Endodermal cell (in vitro differentiated cells): ENCODE measurements around the gene MBOAT2. TPM values are rescaled to one million over a fixed set of nuclear protein-coding genes. Genes with fewer than 3 reads are reported as not detected.
A peak's percentile ranks its signal among the peaks of the same experiment; 100 is the strongest.

Experiments used
- DNase-seq: peaks from one replicate; pipeline ENCODE4 v3.0.0-alpha.2; 2017
- H3K27ac ChIP-seq: 2 replicates; pipeline ENCODE4 v1.5.1; 2013; ENCODE audit warnings: mild to moderate bottlenecking, low read depth, low read length, moderate library complexity
- H3K27me3 ChIP-seq: 2 replicates; pipeline ENCODE4 v1.6.1; 2013; ENCODE audit warnings: mild to moderate bottlenecking, low read length, moderate library complexity; ENCODE audit not compliant: insufficient read depth, control insufficient read depth, poor library complexity, severe bottlenecking
- H3K36me3 ChIP-seq: 2 replicates; pipeline ENCODE4 v1.7.0; 2013; ENCODE audit warnings: mild to moderate bottlenecking, low read length, moderate library complexity; ENCODE audit not compliant: control insufficient read depth, insufficient read depth
- H3K4me1 ChIP-seq: one replicate; pipeline ENCODE4 v1.7.0; 2013; ENCODE audit warnings: low read length; ENCODE audit not compliant: control insufficient read depth, insufficient read depth
- H3K4me3 ChIP-seq: 2 replicates; pipeline ENCODE4 v1.5.1; 2013; ENCODE audit warnings: mild to moderate bottlenecking, low read length, moderate library complexity
- H3K9ac ChIP-seq: 2 replicates; pipeline ENCODE4 v1.6.1; 2013; ENCODE audit warnings: mild to moderate bottlenecking, low read length, moderate library complexity; ENCODE audit not compliant: poor library complexity, severe bottlenecking; ENCODE audit errors: extremely low read depth
- H3K9me3 ChIP-seq: 2 replicates; pipeline ENCODE4 v1.6.1; 2013; ENCODE audit warnings: mild to moderate bottlenecking, low read length, moderate library complexity; ENCODE audit not compliant: control insufficient read depth
- H3K27ac Mint-ChIP-seq: 2 replicates; pipeline ENCODE4 v1.8.0; 2020; ENCODE audit warnings: mixed read lengths
- H3K27me3 Mint-ChIP-seq: 2 replicates; pipeline ENCODE4 v1.8.0; 2021; ENCODE audit warnings: mild to moderate bottlenecking, mixed read lengths; ENCODE audit not compliant: insufficient read depth
- H3K36me3 Mint-ChIP-seq: 2 replicates; pipeline ENCODE4 v1.8.0; 2020; ENCODE audit warnings: low read depth, mixed read lengths
- H3K4me1 Mint-ChIP-seq: 2 replicates; pipeline ENCODE4 v1.8.0; 2020; ENCODE audit warnings: mixed read lengths
- H3K4me3 Mint-ChIP-seq: 2 replicates; pipeline ENCODE4 v1.8.0; 2020; ENCODE audit warnings: mild to moderate bottlenecking, moderate library complexity, mixed read lengths
- H3K9me3 Mint-ChIP-seq: 2 replicates; pipeline ENCODE4 v1.8.0; 2020; ENCODE audit warnings: mild to moderate bottlenecking, mixed read lengths
- WGBS, 2 experiments: methylation state at CpG; one replicate each; pipeline versions ENCODE4 v1.1.5 to v1.1.7; 2013; ENCODE audit warnings: missing lambda C conversion rate in 2 of 2, mixed read lengths in 1 of 2; ENCODE audit not compliant: insufficient coverage in 1 of 2, insufficient read length in 1 of 2; 5-methylcytosine and 5-hydroxymethylcytosine counted together
- total RNA-seq, 2 donors: library from RNA; stranded (reverse); fragmentation: NEBNext Ultra II Directional in 1 of 2; extraction: Animal tissue kit (Norgen Biotek cat#: 25700) in 1 of 2; gene quantifications; 2 replicates in 1 of 2; 3 replicates in 1 of 2; pipeline ENCODE4 v1.2.1, GENCODE V29; 2021
- TF ChIP-seq, protein P1 (sequence below): fragments of 200-600 bp; sonication (generic); conservative IDR thresholded peaks from 2 replicates; pipeline ENCODE4 v1.5.0; 2021; ENCODE audit warnings: antibody characterized with exemption, mild to moderate bottlenecking

The MBOAT2 gene
- total RNA-seq, 2 donors from 2014 or later: 45.3 to 51.0 TPM

GRCh38 chr2:8847400-8847799 lies 156.1 kb downstream of the MBOAT2 start:
- H3K4me3 Mint-ChIP-seq: no peak overlapping the region
- no peaks in the 10 kb centered on the region for H3K9me3 Mint-ChIP-seq
- H3K4me3 ChIP-seq: no peak overlapping the region
- DNase-seq: no peak
- H3K4me1 Mint-ChIP-seq: peaks cover 9% of the 10 kb centered on the region
- no peaks in the 10 kb centered on the region for H3K36me3 Mint-ChIP-seq
- no peak overlapping the region for H3K27ac ChIP-seq
- no peaks in the 10 kb centered on the region for H3K27me3 Mint-ChIP-seq
- H3K36me3 ChIP-seq: no peaks in the 10 kb centered on the region
- H3K9me3 ChIP-seq: no peaks in the 10 kb centered on the region
- H3K27ac Mint-ChIP-seq: no peak overlapping the region
- WGBS, 2 experiments: 93 to 94% methylated on average over 6 of the region's 6 CpGs
- no peak overlapping the region for H3K9ac ChIP-seq
- no peaks in the 10 kb centered on the region for H3K27me3 ChIP-seq
- no peaks in the 10 kb centered on the region for H3K4me1 ChIP-seq
- TF ChIP-seq, protein P1, sequence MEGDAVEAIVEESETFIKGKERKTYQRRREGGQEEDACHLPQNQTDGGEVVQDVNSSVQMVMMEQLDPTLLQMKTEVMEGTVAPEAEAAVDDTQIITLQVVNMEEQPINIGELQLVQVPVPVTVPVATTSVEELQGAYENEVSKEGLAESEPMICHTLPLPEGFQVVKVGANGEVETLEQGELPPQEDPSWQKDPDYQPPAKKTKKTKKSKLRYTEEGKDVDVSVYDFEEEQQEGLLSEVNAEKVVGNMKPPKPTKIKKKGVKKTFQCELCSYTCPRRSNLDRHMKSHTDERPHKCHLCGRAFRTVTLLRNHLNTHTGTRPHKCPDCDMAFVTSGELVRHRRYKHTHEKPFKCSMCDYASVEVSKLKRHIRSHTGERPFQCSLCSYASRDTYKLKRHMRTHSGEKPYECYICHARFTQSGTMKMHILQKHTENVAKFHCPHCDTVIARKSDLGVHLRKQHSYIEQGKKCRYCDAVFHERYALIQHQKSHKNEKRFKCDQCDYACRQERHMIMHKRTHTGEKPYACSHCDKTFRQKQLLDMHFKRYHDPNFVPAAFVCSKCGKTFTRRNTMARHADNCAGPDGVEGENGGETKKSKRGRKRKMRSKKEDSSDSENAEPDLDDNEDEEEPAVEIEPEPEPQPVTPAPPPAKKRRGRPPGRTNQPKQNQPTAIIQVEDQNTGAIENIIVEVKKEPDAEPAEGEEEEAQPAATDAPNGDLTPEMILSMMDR: no peak

- Histone ChIP-seq H3K4me1 (peaks cover 6% of the 10 kb centered on the region), H3K4me3 (no peak overlapping the region), H3K27me3 (no peaks in the 10 kb centered on the region), H3K27ac (no peak overlapping the region), H3K9ac (no peak overlapping the region), H3K36me3 (no peaks in the 10 kb centered on the region), H3K9me3 (no peaks in the 10 kb centered on the region)
- H3K27me3 Mint-ChIP-seq: peaks cover 2% of the 10 kb centered on the region
- no peaks in the 10 kb centered on the region for H3K36me3 Mint-ChIP-seq
- H3K27ac Mint-ChIP-seq: no peak overlapping the region
- H3K9me3 Mint-ChIP-seq: peaks cover 8% of the 10 kb centered on the region
- TF ChIP-seq, protein P1: no peak
- H3K4me1 Mint-ChIP-seq: peaks cover 27% of the 10 kb centered on the region
- WGBS, 2 experiments: 76 to 78% methylated on average over 4 of the region's 4 CpGs
- DNase-seq: peak; percentile 56
- H3K4me3 Mint-ChIP-seq: no peak overlapping the region
These were observed 161.6 kb downstream of the MBOAT2 start for GRCh38 chr2:8841932-8842331.

DNA sequence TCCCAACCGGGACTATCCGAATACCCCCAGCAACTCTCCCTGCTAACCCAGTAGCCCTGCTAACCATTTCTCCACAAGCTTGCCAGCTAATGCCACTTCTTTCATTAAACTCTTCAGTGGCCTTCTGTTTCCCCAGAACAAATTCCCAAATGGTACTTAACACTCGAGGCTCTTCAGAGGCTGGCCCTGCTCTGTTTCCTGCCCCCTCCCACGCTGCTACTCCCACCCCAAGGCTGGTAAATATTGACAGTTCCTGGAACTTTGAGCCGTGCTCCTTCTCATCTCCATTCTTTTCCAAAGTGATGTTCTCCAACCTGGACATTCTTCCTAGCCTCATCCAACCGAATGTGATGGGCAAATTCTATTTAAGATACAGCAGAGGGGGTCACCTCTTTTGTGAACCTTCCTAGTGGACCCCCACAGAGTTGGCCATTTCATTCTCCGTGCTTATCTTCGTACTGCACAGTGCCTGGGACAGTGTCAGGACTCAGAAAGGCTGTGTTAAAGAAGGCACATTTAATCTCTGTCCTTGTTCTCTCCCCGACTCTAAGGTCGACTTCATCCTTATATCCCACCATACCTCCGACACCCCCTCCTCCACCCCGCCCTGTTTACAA lies 162.9 kb downstream of the MBOAT2 start:
- no peak overlapping the region for H3K9ac ChIP-seq
- H3K4me3 Mint-ChIP-seq: no peak overlapping the region
- TF ChIP-seq, protein P1: no peak

More for the DNA sequence above, 162.9 kb downstream of the MBOAT2 start:
- DNase-seq: no peak
- Mint-ChIP-seq H3K9me3 (peaks cover 8% of the 10 kb centered on the region), H3K27me3 (peaks cover 2% of the 10 kb centered on the region), H3K27ac (no peak overlapping the region), H3K4me1 (peaks cover 37% of the 10 kb centered on the region), H3K36me3 (no peaks in the 10 kb centered on the region)
- Histone ChIP-seq H3K36me3 (no peaks in the 10 kb centered on the region), H3K4me1 (peaks cover 6% of the 10 kb centered on the region), H3K4me3 (no peak overlapping the region), H3K27me3 (no peaks in the 10 kb centered on the region), H3K9me3 (no peaks in the 10 kb centered on the region), H3K27ac (no peak overlapping the region)
- 84% methylated on average over 7 to 11 of the region's 12 CpGs for WGBS, 2 experiments
